Mucosa of stomach (tissue), 1 donor: ENCODE measurements around the gene SYTL1.
"Not testable (repeated sequence)": the region's sequence is repeated elsewhere in the genome, so short reads cannot be mapped to it uniquely, and the experiment has no call there.

Source experiments
- H3K27me3 ChIP-seq: one replicate; pipeline ENCODE4 v1.7.0; 2013; ENCODE audit warnings: mild to moderate bottlenecking, low read length; ENCODE audit not compliant: control insufficient read depth, insufficient read depth
- H3K36me3 ChIP-seq: one replicate; pipeline ENCODE4 v1.7.0; 2013; ENCODE audit warnings: low read length; ENCODE audit not compliant: control insufficient read depth, insufficient read depth
- H3K4me1 ChIP-seq: one replicate; pipeline ENCODE4 v1.7.0; 2013; ENCODE audit warnings: mild to moderate bottlenecking, low read length; ENCODE audit not compliant: control insufficient read depth, insufficient read depth
- H3K4me3 ChIP-seq: one replicate; pipeline ENCODE4 v1.7.0; 2013; ENCODE audit warnings: low read length
- H3K9ac ChIP-seq: one replicate; pipeline ENCODE4 v1.7.0; 2013; ENCODE audit warnings: mild to moderate bottlenecking, low read length, moderate library complexity
- H3K9me3 ChIP-seq: one replicate; pipeline ENCODE4 v1.7.0; 2013; ENCODE audit warnings: mild to moderate bottlenecking, low read length, moderate library complexity; ENCODE audit not compliant: control insufficient read depth
- donor health status: Pancreatic carcinoma.

Gene SYTL1

DNA sequence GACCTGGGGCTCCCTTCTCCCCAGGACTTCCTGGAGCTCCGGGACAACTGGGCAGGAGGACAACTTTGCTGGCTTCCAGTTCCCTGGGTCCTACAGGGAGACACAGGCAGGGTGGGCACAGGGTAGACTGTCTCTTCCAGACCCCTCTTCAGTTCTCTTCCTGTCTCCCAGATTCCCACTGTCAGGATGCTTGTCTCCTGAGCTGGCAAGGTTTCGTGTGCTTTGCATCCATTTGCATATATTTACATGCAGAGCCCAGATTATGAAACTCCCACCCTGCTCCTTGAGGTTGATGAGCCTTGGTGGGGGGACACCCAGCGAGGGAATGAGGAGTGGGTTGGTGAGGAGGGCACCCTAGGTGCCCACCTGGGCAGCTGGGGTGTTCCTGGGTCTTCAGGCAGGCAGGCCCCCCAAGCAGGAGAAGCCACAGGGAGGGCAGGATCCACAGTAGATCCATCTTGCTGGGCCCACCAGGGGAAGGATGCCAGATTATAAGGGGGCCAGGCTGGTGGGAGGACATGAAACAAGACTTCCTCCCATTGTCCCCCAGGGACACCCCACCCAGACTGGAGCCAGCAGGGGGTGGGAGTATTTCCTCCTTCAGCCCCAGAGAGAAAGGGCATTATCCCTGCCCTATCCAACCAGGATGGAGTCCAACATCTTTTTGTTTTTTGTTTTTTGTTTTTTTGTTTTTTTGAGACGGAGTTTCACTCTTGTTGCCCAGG lies 32.7 kb downstream of the SYTL1 start, which contains the start of gene FCN3:
Gene FCN3 (minus strand): TSS at position 463 of the 725 bp plus-strand sequence. CDS start 6 bp downstream, at position 457.
- H3K36me3 ChIP-seq = no peaks in the 10 kb centered on the region
- H3K4me3 ChIP-seq = no peak within 1 kb of the TSS
- H3K9ac ChIP-seq = no peak within 1 kb of the TSS
- H3K9me3 ChIP-seq = no peaks in the 10 kb centered on the region
- H3K4me1 ChIP-seq = peaks cover 2% of the 10 kb centered on the region
- no peaks in the 10 kb centered on the region for H3K27me3 ChIP-seq

DNA sequence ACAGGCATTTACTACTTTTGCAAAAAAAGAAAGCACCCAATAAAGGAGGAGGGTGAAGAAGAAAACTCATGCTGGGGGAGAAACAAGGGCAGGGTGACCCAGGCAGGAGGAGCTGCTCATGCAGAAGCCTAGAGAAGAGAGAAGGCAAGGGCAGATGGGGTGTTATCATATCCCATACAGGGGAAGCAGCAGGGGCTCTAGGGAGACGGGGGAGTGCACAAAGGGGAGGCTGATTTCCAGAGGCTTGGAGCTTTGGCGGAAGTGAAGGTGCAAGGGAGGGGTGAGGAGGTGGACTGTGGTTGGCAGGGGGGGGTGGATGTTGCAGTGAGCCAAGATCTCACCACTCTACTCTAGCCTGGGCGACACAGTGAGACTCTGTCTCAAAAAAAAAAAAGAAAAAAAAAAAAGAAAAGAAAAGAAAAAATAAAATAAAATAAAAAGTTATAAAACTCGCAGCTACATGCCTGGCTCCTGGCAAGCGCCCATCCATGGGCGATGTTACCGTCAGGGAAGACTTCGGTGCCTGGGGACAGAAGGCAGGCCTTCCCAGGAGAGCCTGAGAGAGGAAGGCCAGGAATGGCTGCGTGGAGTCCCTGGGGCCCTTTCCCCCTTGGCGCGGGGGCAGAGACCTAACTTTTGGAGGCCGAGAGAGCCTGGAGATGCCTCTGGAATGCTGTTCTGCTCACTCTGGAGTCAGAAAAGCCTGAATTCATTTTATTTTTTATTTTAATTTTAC lies 36.1 kb downstream of the SYTL1 start:
- Histone ChIP-seq H3K36me3 (no peaks in the 10 kb centered on the region), H3K27me3 (peaks cover 14% of the 10 kb centered on the region), H3K4me3 (no peak overlapping the region), H3K4me1 (peaks cover 16% of the 10 kb centered on the region), H3K9ac (no peak overlapping the region), H3K9me3 (no peaks in the 10 kb centered on the region)

DNA sequence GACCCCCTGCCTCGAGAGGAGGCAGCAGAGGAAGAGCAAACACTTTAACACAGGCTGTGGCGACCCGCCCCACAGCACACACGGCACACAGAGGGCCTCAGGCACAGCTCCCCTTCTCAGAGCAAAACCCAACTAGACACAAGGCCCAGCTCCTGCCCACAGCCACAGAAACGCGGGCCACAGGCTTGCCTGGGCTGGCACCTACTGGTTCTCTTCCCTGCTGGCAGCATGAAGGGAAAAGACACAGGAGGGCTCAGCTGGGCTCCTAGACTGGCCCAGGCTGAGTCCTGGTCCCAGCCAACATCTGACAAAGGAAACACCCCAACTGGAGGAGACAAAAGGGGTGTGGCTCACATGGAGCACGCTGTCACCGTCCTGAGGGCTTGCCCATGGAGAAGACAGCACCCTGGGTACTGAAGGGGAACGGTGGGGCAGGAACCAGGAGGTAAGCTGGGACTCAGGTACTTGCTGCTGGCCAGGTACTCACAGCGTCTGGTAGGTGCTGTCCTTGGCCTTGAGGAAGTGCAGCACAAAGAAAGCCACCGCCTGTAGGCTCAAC lies 37.8 kb downstream of the SYTL1 start:
- Histone ChIP-seq H3K36me3 (no peaks in the 10 kb centered on the region), H3K9ac (no peak overlapping the region), H3K4me1 (peaks cover 20% of the 10 kb centered on the region), H3K27me3 (peaks cover 14% of the 10 kb centered on the region), H3K4me3 (no peak overlapping the region), H3K9me3 (no peaks in the 10 kb centered on the region)

DNA sequence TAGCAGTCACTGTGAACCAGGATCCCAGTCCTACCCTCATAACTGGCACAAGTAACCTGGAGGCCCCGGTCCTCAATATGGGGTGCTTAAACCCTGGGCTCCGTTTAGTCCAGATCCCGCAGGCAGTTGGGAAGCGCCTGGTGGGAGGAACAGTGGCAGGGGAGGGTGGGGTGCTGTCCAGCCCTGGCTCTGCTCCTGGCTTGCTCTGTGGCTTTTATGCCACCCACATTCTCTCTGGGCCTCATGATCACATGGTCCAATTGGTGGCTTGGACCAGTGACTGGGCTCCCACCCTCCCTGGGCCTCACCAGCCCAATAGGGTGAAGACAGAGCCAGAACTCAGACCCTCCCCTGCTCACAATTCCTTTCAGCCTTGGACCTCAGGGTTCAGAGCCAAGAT lies 38.4 kb downstream of the SYTL1 start:
- no peak overlapping the region for H3K9ac ChIP-seq
- H3K4me1 ChIP-seq = peaks cover 20% of the 10 kb centered on the region
- no peak overlapping the region for H3K4me3 ChIP-seq
- H3K9me3 ChIP-seq = no peaks in the 10 kb centered on the region
- H3K36me3 ChIP-seq = no peaks in the 10 kb centered on the region
- peaks cover 14% of the 10 kb centered on the region for H3K27me3 ChIP-seq

DNA sequence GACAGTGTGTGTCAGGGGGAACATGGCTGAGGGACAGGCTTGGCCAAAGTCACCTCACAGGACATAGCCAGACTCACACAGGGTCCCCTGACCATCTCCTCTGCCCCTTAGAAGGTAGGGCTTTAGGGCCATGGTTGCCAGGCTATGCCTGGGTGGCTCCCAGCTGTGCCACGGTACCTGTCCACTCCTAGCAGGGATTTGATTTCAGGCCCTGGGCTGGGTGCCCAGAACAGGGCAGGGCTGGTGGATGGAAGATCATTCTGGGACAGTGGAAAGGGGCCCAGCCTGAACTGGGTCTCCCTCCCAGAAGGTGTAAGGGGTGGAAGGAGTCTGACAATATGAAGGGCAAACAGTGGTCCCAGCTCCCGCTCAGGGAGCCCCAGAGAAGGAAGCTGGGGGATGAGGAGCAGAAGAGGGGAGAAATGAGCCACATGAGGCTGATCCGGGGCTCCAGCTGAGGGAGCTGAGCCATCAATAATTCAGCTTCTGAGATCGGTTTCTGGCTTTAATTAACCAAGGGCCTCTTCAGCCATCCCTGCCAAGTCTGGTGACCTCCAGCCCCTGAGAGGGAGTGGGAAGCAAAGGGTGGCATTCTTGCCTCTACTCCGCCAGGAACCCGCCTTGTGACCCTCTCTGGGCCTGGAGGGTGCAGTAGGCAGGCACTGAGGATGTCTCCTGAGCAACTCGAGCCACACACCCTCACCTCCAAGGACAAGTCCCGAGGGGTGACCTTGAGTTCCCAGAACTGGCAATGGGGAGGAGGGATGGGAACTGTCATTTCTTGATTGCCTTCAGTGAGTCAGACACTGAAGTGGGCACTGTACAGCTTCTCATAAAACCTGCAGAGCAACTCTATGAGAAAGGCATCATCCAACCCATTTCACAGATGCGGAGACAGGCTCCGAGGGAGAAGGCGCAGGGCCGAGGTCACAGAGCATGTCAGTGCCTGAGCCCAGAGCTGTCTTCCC lies 39.2 kb downstream of the SYTL1 start:
- Histone ChIP-seq H3K9ac (no peak overlapping the region), H3K4me1 (peaks cover 20% of the 10 kb centered on the region), H3K4me3 (no peak overlapping the region), H3K27me3 (peaks cover 14% of the 10 kb centered on the region), H3K9me3 (no peaks in the 10 kb centered on the region), H3K36me3 (no peaks in the 10 kb centered on the region)

DNA sequence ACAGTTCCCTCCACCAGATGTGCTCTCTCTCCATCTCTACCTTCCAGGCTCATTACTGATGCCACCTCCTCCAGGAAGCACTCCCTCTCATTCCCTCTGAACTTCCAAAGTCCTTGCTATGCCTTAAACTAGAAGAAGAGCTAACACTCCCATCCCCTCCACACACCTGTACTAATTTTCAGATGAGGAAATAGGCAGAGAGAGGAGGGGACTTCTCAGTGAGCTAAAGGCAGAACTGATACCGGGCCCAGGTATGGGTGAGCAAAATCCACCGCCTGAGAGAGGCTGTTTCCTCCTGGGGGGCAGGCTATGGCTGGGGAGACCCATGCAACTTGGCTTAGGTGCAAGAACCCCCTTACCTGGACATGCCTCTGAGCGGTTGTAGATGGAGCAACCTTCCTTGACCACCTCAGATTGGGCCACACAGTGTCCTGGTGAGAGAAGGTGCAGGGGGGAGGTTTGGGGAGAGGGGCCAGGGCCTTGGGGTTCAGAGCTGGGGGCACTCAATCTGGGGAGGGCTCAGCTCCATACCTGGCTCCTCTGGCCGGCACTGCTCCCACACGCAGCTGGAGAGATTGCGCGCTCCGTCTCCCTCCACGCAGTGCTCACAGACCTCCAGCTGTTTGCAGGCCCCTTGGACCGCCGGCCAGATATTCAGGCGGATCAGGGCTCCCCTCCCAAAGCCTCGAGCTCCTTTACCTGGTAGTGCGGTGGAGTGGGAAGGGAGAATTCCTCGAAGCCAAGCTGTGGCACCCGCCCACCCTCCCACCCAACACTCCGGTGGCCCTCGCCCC lies 40.3 kb downstream of the SYTL1 start:
- H3K4me3 ChIP-seq = no peak overlapping the region
- no peaks in the 10 kb centered on the region for H3K9me3 ChIP-seq
- H3K36me3 ChIP-seq = no peaks in the 10 kb centered on the region
- peaks cover 20% of the 10 kb centered on the region for H3K4me1 ChIP-seq
- H3K9ac ChIP-seq = no peak overlapping the region
- H3K27me3 ChIP-seq = peaks cover 14% of the 10 kb centered on the region

DNA sequence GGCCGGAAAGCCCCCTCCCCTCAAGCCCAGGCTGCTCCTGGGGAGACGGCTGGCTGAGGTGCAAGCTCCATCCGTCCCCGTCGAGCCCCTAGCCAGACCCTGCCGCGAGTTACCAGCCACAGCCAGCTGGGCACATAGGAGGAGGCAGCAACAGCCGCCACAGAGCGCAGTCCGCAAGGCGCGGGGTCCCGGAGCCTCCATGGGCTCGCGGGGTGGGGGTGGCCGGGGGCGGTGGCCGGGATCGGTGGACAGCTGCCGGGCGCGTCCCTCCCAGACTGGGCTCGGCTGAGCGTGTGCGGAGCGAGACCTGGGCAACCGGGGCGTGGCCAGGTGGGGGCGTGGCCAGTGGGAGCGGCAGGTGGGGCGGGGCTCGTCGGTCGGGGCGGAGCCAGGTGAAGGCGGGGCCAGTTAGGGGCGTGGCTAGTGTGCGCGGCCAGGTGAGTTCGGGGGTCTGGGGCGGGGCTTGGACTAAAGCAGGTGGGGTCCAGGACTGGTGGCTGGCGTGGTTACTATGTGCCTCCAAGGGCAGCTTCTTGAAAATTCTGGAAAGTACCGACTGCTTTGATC lies 41.3 kb downstream of the SYTL1 start, which contains the start of gene CD164L2:
Gene CD164L2 (minus strand): TSS at position 295 of the 567 bp plus-strand sequence. CDS start 94 bp downstream, at position 201.
- H3K4me1 ChIP-seq = peaks cover 20% of the 10 kb centered on the region
- peaks cover 14% of the 10 kb centered on the region for H3K27me3 ChIP-seq
- no peak within 1 kb of the TSS for H3K4me3 ChIP-seq
- H3K9ac ChIP-seq = no peak within 1 kb of the TSS
- H3K36me3 ChIP-seq = no peaks in the 10 kb centered on the region
- no peaks in the 10 kb centered on the region for H3K9me3 ChIP-seq

DNA sequence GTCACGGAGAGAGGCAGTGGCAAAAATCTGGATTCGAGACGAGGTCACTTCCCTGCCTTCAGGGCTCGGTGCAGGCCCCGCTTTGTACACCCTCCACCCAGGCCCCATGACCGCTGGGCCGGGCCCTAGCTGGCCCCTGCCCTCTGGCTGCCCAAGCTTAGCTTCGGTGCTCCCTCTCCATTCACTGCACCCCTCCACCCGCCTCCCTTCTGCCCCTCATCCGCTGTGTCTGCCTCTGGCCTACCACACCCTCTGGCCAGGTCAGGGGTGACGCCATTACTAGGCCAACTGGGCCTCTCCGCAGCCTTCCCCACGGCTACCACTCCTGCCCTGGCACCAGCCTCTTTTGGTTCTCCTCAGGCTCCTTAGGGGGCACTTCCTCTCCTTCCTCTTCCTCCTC lies 41.8 kb downstream of the SYTL1 start:
- H3K36me3 ChIP-seq = no peaks in the 10 kb centered on the region
- peaks cover 14% of the 10 kb centered on the region for H3K27me3 ChIP-seq
- H3K4me3 ChIP-seq = no peak overlapping the region
- no peak overlapping the region for H3K9ac ChIP-seq
- peaks cover 20% of the 10 kb centered on the region for H3K4me1 ChIP-seq
- no peaks in the 10 kb centered on the region for H3K9me3 ChIP-seq

DNA sequence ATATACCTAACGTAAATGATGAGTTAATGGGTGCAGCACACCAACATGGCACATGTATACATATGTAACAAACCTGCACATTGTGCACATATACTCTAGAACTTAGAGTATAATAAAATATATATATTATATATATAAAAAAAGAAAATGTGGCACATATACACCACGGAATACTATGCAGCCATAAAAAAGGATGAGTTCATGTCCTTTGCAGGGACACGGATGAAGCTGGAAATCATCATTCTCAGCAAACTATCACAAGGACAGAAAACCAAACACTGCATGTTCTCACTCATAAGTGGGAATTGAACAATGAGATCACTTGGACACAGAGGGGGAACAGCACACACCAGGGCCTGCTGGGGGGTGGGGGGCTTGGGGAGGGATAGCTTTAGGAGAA lies 43.0 kb downstream of the SYTL1 start:
- not testable (repeated sequence) for H3K9ac ChIP-seq, H3K36me3 ChIP-seq, H3K4me3 ChIP-seq, H3K9me3 ChIP-seq
- Histone ChIP-seq H3K27me3 (peaks cover 14% of the 10 kb centered on the region), H3K4me1 (peaks cover 16% of the 10 kb centered on the region)

DNA sequence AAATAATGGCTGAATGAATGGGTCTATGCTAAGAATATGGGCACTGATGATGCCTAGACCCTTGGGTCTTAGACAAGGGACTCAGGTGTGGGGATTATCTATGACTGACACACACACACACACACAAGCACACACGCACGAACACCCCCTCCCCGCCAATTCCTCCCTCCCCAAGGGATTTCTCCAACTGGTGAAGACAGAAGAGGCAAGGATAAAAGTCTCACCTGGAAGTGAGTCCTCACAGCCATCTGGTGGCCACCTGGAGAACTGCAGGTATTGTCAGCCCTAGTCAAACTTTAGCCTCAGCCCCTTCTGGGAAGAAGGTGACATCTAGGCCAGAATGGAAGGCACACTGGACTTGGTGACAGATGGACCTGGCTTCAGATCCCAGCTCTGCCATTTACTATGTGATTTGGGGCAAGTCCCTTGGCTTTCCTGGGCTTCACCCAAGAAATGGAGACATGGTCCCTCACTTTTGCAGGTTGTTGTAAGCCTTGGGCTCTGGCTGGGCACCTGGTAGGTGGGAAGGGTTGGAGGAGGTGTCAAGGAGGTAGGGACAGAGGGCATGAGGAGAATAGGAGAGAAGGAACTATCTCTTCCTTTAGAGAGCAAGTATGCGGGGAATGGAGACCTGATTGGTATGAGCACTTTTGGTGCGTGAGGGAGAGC lies 46.6 kb downstream of the SYTL1 start:
- Histone ChIP-seq H3K9ac (no peak overlapping the region), H3K36me3 (no peaks in the 10 kb centered on the region), H3K4me1 (peaks cover 21% of the 10 kb centered on the region), H3K9me3 (no peaks in the 10 kb centered on the region), H3K27me3 (no peaks in the 10 kb centered on the region), H3K4me3 (no peak overlapping the region)
